SK-N-SH (cell line): ENCODE results near the gene MXRA8. TPM values are rescaled to one million over a fixed set of nuclear protein-coding genes. Genes with fewer than 3 reads are reported as not detected.
"Not testable (repeated sequence)": the region's sequence is repeated elsewhere in the genome, so short reads cannot be mapped to it uniquely, and the experiment has no call there.

Experiments
- CTCF ChIA-PET: fragments of 300-600, 350-600 bp; formaldehyde crosslinking; extraction: SDS; loops from one replicate; lab custom pipeline; 2021; lab: Yijun Ruan, JAX
- POLR2A ChIA-PET: fragments of 350-600 bp; sonication (Branson Sonifier 250); formaldehyde crosslinking; extraction: SDS; loops from one replicate; lab custom pipeline; 2020; ENCODE audit warnings: antibody characterized with exemption, inconsistent platforms; lab: Yijun Ruan, JAX
- DNase-seq: peaks from one replicate; pipeline ENCODE4 v3.0.0; 2012
- H2AFZ ChIP-seq: fragments of 200-600 bp; sonication (generic); 2 replicates; pipeline ENCODE4 v1.8.1; 2016; ENCODE audit warnings: antibody characterized with exemption, mild to moderate bottlenecking, low read depth
- H3F3A ChIP-seq: fragments of 200-600 bp; sonication (generic); replicated peaks from 2 replicates; pipeline ENCODE3; 2016; ENCODE audit warnings: antibody characterized with exemption, mild to moderate bottlenecking; ENCODE audit not compliant: insufficient read depth
- H3K27ac ChIP-seq, 2 experiments: fragments of 200-500 bp in 1 of 2; fragments of 200-600 bp in 1 of 2; sonication (Bioruptor generic) in 1 of 2; sonication (generic), shearing (Covaris generic) in 1 of 2; 2 replicates each; pipeline versions ENCODE4 v1.5.1 to v1.6.1; 2014 to 2016; ENCODE audit warnings: low read depth in 2 of 2, inconsistent platforms in 1 of 2, low read length in 1 of 2, mild to moderate bottlenecking in 1 of 2, mixed read lengths in 1 of 2
- H3K27me3 ChIP-seq: fragments of 200-600 bp; sonication (generic), shearing (Covaris generic); 2 replicates; pipeline ENCODE4 v1.6.1; 2016; ENCODE audit warnings: mixed run types; ENCODE audit not compliant: insufficient read depth
- H3K36me3 ChIP-seq, 2 experiments: fragments of 200-500 bp in 1 of 2; fragments of 200-600 bp in 1 of 2; sonication (Bioruptor generic) in 1 of 2; sonication (generic) in 1 of 2; replicated peaks in 1 of 2; 2 replicates each; pipeline versions ENCODE3 to v1.5.1; 2014 to 2016; ENCODE audit warnings: low read length in 1 of 2, mild to moderate bottlenecking in 1 of 2; ENCODE audit not compliant: insufficient read depth in 2 of 2, control insufficient read depth in 1 of 2
- H3K4me1 ChIP-seq, 2 experiments: fragments of 200-500 bp in 1 of 2; fragments of 200-600 bp in 1 of 2; sonication (Bioruptor generic) in 1 of 2; sonication (generic), shearing (Covaris generic) in 1 of 2; 2 replicates each; pipeline versions ENCODE4 v1.5.1 to v1.6.1; 2014 to 2016; ENCODE audit warnings: low read depth in 1 of 2, low read length in 1 of 2, mixed run types in 1 of 2; ENCODE audit not compliant: insufficient read depth in 2 of 2, control insufficient read depth in 1 of 2
- H3K4me2 ChIP-seq: fragments of 200-600 bp; sonication (generic), shearing (Covaris generic); 2 replicates; pipeline ENCODE4 v1.6.1; 2017; ENCODE audit warnings: mixed run types
- H3K4me3 ChIP-seq, 2 experiments: fragments of 200-500 bp in 1 of 2; fragments of 200-600 bp in 1 of 2; sonication (Bioruptor generic) in 1 of 2; sonication (generic), shearing (Covaris generic) in 1 of 2; 2 replicates each; pipeline versions ENCODE4 v1.5.1 to v1.8.1; 2014 to 2016; ENCODE audit warnings: low read depth in 2 of 2, inconsistent platforms in 1 of 2, low read length in 1 of 2, mild to moderate bottlenecking in 1 of 2, mixed read lengths in 1 of 2, moderate library complexity in 1 of 2
- H3K79me2 ChIP-seq: fragments of 200-600 bp; sonication (generic); 2 replicates; pipeline ENCODE4 v1.8.1; 2017; ENCODE audit warnings: mild to moderate bottlenecking; ENCODE audit not compliant: insufficient read depth
- H3K9ac ChIP-seq: fragments of 200-600 bp; sonication (generic); 2 replicates; pipeline ENCODE4 v1.6.1; 2017; ENCODE audit warnings: mixed run types
- H3K9me2 ChIP-seq: fragments of 200-600 bp; sonication (generic); 2 replicates; pipeline ENCODE4 v1.6.1; 2017; ENCODE audit warnings: mixed run types
- H3K9me3 ChIP-seq: fragments of 200-600 bp; sonication (generic); 2 replicates; pipeline ENCODE4 v1.6.1; 2017; ENCODE audit warnings: mixed run types, mild to moderate bottlenecking, moderate library complexity
- H4K20me1 ChIP-seq: fragments of 200-600 bp; sonication (generic); 2 replicates; pipeline ENCODE4 v1.6.1; 2017; ENCODE audit warnings: mild to moderate bottlenecking, mixed run types; ENCODE audit not compliant: insufficient read depth
- CHD2 ChIP-seq: fragments of 150-350 bp; IDR thresholded peaks from 2 replicates; pipeline ENCODE4 v1.6.1; 2018; ENCODE audit warnings: low read length; ENCODE audit not compliant: partially characterized antibody
- ELF1 ChIP-seq: IDR thresholded peaks from 2 replicates; pipeline ENCODE4 v1.4.0; 2012
- EP300 ChIP-seq, 2 experiments: IDR thresholded peaks; 2 replicates each; pipeline versions ENCODE4 v1.4.0 to v1.6.1; 2012; ENCODE audit warnings: borderline replicate concordance in 1 of 2, low read depth in 1 of 2, low read length in 1 of 2
- FOSL2 ChIP-seq: IDR thresholded peaks from 2 replicates; pipeline ENCODE4 v1.4.0; 2012; ENCODE audit warnings: low read depth, mild to moderate bottlenecking, moderate library complexity, borderline replicate concordance
- FOXJ3 ChIP-seq: sonication (generic); formaldehyde crosslinking; IDR thresholded peaks from 2 replicates; pipeline ENCODE4 v1.5.1; 2020; ENCODE audit warnings: mild to moderate bottlenecking, missing genetic modification reagents
- JUND ChIP-seq: IDR thresholded peaks from 2 replicates; pipeline ENCODE4 v1.4.0; 2012
- NRF1 ChIP-seq: IDR thresholded peaks from 2 replicates; pipeline ENCODE4 v1.6.1; 2012; ENCODE audit warnings: low read depth, mild to moderate bottlenecking, low read length
- POLR2AphosphoS5 ChIP-seq: IDR thresholded peaks from 2 replicates; pipeline ENCODE4 v1.6.1; 2012; ENCODE audit warnings: low read depth, low read length
- RCOR1 ChIP-seq: fragments of 150-350 bp; IDR thresholded peaks from 2 replicates; pipeline ENCODE4 v1.6.1; 2017; ENCODE audit warnings: antibody characterized with exemption, low read length
- SIN3A ChIP-seq: IDR thresholded peaks from 2 replicates; pipeline ENCODE4 v1.6.1; 2012; ENCODE audit warnings: low read depth, mild to moderate bottlenecking, low read length, moderate library complexity, borderline replicate concordance
- SMC3 ChIP-seq: IDR thresholded peaks from 2 replicates; pipeline ENCODE4 v1.6.1; 2012; ENCODE audit warnings: low read depth, low read length, improper control_type of control experiment
- TEAD4 ChIP-seq: IDR thresholded peaks from 2 replicates; pipeline ENCODE4 v1.4.0; 2012; ENCODE audit warnings: mild to moderate bottlenecking, borderline replicate concordance; ENCODE audit not compliant: insufficient read depth
- WGBS: methylation state at CpG from one replicate; pipeline ENCODE4 v1.1.6; 2017; ENCODE audit warnings: low lambda C conversion rate; 5-methylcytosine and 5-hydroxymethylcytosine counted together
- polyA plus RNA-seq, 3 experiments: library from polyadenylated mRNA; depleted of rRNA; stranded (reverse); fragments of >200 nt; gene quantifications; 2 replicates each; pipeline ENCODE4 v1.2.3, GENCODE V29; 2012
- TF ChIP-seq, protein P1 (sequence below): IDR thresholded peaks from 2 replicates; pipeline ENCODE4 v1.4.0; 2012; ENCODE audit warnings: low read depth, borderline replicate concordance
- TF ChIP-seq, protein P2 (sequence below): IDR thresholded peaks from 2 replicates; pipeline ENCODE4 v1.4.0; 2012; ENCODE audit warnings: low read depth

Gene MXRA8
- polyA plus RNA-seq, 1 of the 3 experiments (the other 2 are of a cell fraction): 2.5 TPM

GRCh38 chr1:1403653-1404052 is 45.3 kb upstream of the MXRA8 start:
- H3K36me3 ChIP-seq: peaks cover 16 to 31% of the 10 kb centered on the region in 2 experiments
- no peak for DNase-seq
- no peaks in the 10 kb centered on the region for H3K9me2 ChIP-seq
- H3K27ac ChIP-seq: no peak overlapping the region
- CTCF ChIA-PET: no interaction called here
- peaks cover 10 to 30% of the 10 kb centered on the region in 2 experiments; a peak in 3 of 4 replicates for H3K4me1 ChIP-seq
- H4K20me1 ChIP-seq: no peaks in the 10 kb centered on the region
- no peaks in the 10 kb centered on the region for H3K27me3 ChIP-seq
- no peak overlapping the region for H3K9ac ChIP-seq
- over 99% methylated on average over 6 of the region's 7 CpGs for WGBS
- H3K9me3 ChIP-seq: no peaks in the 10 kb centered on the region
- TF ChIP-seq, protein P1, sequence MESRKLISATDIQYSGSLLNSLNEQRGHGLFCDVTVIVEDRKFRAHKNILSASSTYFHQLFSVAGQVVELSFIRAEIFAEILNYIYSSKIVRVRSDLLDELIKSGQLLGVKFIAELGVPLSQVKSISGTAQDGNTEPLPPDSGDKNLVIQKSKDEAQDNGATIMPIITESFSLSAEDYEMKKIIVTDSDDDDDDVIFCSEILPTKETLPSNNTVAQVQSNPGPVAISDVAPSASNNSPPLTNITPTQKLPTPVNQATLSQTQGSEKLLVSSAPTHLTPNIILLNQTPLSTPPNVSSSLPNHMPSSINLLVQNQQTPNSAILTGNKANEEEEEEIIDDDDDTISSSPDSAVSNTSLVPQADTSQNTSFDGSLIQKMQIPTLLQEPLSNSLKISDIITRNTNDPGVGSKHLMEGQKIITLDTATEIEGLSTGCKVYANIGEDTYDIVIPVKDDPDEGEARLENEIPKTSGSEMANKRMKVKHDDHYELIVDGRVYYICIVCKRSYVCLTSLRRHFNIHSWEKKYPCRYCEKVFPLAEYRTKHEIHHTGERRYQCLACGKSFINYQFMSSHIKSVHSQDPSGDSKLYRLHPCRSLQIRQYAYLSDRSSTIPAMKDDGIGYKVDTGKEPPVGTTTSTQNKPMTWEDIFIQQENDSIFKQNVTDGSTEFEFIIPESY: no peak
- TF ChIP-seq POLR2AphosphoS5 (no peak), SMC3 (no peak), SIN3A (no peak), RCOR1 (no peak), FOXJ3 (CRISPR knock-in tag) (no peak), TEAD4 (no peak), NRF1 (no peak), EP300 (IDR thresholded peaks at IDR 0.05; ENCODE audit: borderline replicate concordance in 1 of 2, low read depth in 1 of 2, low read length in 1 of 2) (no peak), JUND (no peak), FOSL2 (no peak), ELF1 (no peak), CHD2 (no peak)
- TF ChIP-seq, protein P2, sequence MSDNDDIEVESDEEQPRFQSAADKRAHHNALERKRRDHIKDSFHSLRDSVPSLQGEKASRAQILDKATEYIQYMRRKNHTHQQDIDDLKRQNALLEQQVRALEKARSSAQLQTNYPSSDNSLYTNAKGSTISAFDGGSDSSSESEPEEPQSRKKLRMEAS: no peak
- POLR2A ChIA-PET: no interaction called here
- peaks cover 89% of the 10 kb centered on the region for H3K79me2 ChIP-seq
- peaks cover 40% of the 10 kb centered on the region for H3F3A ChIP-seq
- no peak overlapping the region for H3K4me2 ChIP-seq
- H3K4me3 ChIP-seq: no peak overlapping the region
- no peak overlapping the region for H2AFZ ChIP-seq

DNA sequence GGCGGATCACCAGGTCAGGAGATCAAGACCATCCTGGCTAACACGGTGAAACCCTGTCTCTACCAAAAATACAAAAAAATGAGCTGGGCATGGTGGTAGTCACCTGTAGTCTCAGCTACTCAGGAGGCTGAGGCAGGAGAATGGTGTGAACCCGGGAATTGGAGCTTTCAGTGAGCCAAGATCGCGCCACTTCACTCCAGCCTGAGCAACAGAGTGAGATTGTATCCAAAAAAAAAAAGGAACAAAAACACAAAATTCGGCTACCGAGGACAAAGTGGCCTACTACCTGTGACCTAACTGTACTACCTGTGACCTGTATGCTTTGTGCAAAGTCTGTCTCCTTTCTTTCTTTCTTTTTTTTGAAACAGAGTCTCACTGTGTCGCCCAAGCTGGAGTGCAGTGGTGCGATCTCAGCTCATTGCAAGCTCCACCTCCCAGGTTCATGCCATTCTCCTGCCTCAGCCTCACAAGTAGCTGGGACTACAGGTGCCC is 44.6 kb upstream of the MXRA8 start:
- not testable (repeated sequence) for H4K20me1 ChIP-seq, H3K9ac ChIP-seq, H2AFZ ChIP-seq, H3K27me3 ChIP-seq, DNase-seq, H3K4me2 ChIP-seq, H3K9me3 ChIP-seq, H3K4me3 ChIP-seq, H3K9me2 ChIP-seq
- Histone ChIP-seq H3K27ac (peak overlapping the region in 1 of 2 experiments; percentile 27; a peak in 1 of 4 replicates), H3K4me1 (peaks cover 6 to 31% of the 10 kb centered on the region in 2 experiments; a peak in 3 of 4 replicates), H3K36me3 (peaks cover 18 to 31% of the 10 kb centered on the region in 2 experiments), H3F3A (peaks cover 35% of the 10 kb centered on the region), H3K79me2 (peaks cover 89% of the 10 kb centered on the region)
- CTCF ChIA-PET: interaction anchor here (0.9 to 1.9 kb wide), 4 partner anchors 11 to 28 kb away, joined by 3 to 8 read pairs (median 4); partner anchors contain the start of gene AURKAIP1
- 90% methylated on average over 9 of the region's 9 CpGs for WGBS
- POLR2A ChIA-PET: interaction anchor here (1.1 to 1.3 kb wide), 3 partner anchors 28 to 137 kb away, joined by 3 read pairs; partner anchors contain the start of gene AURKAIP1
